ENCODE measurements around the gene SLC13A5.

- TF ChIP-seq POLR2AphosphoS5 (IDR thresholded peaks at IDR 0.05) = no peak
- TF ChIP-seq CTCF (IDR thresholded peaks at IDR 0.05) = no peak
- no peak for TF ChIP-seq POLR2A (IDR thresholded peaks at IDR 0.05)
These were observed 70.6 kb downstream of the SLC13A5 start for GRCh38 chr17:6642592-6642991.
